ENCODE measurements around the gene FCRL1.

FCRL1 gene

DNA sequence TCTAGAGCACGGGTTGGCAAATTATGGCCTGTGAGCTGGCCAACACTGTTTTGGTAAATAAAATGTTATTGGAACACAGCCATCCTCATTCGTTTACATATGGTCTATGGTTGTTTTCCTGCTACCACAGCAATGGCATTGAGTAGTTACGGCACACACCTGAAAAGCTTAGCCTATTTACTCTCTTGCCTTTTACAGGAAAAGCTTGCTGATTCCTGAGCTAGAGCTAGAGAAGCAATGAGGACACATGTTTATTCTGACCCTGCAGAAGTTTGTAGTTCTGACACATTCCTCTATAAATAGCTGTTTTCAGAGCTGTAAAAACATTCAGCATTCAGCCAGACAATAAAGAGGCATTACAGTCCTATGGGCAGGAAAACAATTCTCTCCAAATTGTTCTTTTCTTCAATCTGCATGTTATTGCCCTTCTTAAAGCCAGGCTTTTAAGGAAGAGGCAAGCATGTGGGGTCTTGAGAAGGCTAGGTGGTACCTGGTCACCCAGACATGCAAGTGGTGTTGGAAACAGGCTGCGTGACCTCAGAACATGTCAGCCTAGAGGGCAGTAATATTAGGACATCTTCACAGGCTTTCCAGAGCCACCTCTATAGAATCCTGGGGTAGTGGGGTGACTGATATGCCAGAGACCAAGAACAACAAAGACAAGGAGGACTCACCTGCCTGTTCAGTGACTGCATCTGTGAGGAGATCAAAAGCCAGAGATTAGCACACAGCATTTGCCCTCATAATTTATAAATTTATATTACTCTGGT lies 44.6 kb downstream of the FCRL1 start:
- Histone ChIP-seq H3K9ac (ENCODE audit: low read length) (no peak overlapping the region), H2BK12ac (ENCODE audit: low read length) (no peak overlapping the region), H3K36me3 (ENCODE audit: control insufficient read depth in 1 of 2, insufficient read depth in 2 of 2, low read length in 2 of 2) (no peaks in the 10 kb centered on the region), H3K79me1 (ENCODE audit: low read length) (no peaks in the 10 kb centered on the region), H3K4me3 (ENCODE audit: low read depth, low read length) (no peak overlapping the region), H2BK5ac (ENCODE audit: low read depth, low read length, poor library complexity) (no peak overlapping the region), H3K79me2 (ENCODE audit: control insufficient read depth, insufficient read depth, low read length, poor library complexity) (no peaks in the 10 kb centered on the region), H3K27me3 (ENCODE audit: insufficient read depth, low read length) (no peaks in the 10 kb centered on the region), H4K91ac (ENCODE audit: low read depth, low read length) (no peak overlapping the region), H2AFZ (ENCODE audit: insufficient read depth, low read length, poor library complexity) (no peak overlapping the region), H2AK5ac (ENCODE audit: low read length) (no peak overlapping the region), H3K18ac (ENCODE audit: low read length) (no peak overlapping the region), H3K4me2 (ENCODE audit: low read length) (no peak overlapping the region), H3K23ac (ENCODE audit: low read length) (no peak overlapping the region), H2BK120ac (ENCODE audit: insufficient read depth, low read length, poor library complexity) (no peak overlapping the region), H3K4me1 (ENCODE audit: control insufficient read depth in 1 of 2, insufficient read depth in 2 of 2, low read length in 2 of 2) (no peaks in the 10 kb centered on the region), H3K14ac (ENCODE audit: low read length) (no peak overlapping the region), H3K4ac (ENCODE audit: low read depth, low read length) (no peak overlapping the region), H4K8ac (ENCODE audit: low read depth, low read length) (no peak overlapping the region), H3K9me3 (ENCODE audit: insufficient read depth, low read depth, low read length) (no peaks in the 10 kb centered on the region), H3K27ac (ENCODE audit: low read depth, low read length) (no peak overlapping the region), H4K12ac (ENCODE audit: low read depth, low read length) (no peak overlapping the region)
- DNase-seq = no peak
- WGBS (ENCODE audit: extremely low coverage, insufficient coverage, insufficient read length) = no CpG with 5 or more reads among the region's 4 CpGs

DNA sequence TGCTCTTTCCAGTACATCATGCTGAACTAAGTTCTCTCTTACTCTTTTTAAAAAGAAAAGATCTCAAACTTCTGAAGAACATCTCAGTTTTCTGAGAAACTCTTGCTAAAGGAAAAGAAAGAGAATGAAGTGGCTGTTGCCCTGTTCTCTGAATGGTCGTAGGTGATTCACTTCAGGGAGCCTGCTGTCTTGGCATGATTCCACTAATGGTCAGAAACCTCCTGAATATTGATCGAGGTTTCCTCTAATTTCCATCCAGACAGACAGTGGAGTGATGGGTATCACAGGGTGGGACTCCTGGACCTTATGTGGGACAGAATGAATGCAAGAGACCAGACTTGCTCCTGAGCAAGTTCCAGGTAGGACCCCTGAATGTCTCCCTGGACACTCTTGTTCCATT lies 45.5 kb downstream of the FCRL1 start:
- H3K79me1 ChIP-seq (ENCODE audit: low read length) = no peaks in the 10 kb centered on the region
- no peak overlapping the region for H4K12ac ChIP-seq (ENCODE audit: low read depth, low read length)
- no peak overlapping the region for H3K4me3 ChIP-seq (ENCODE audit: low read depth, low read length)
- no peaks in the 10 kb centered on the region for H3K36me3 ChIP-seq (ENCODE audit: control insufficient read depth in 1 of 2, insufficient read depth in 2 of 2, low read length in 2 of 2)
- no peak overlapping the region for H2BK12ac ChIP-seq (ENCODE audit: low read length)
- no peak overlapping the region for H3K4ac ChIP-seq (ENCODE audit: low read depth, low read length)
- no peak overlapping the region for H3K18ac ChIP-seq (ENCODE audit: low read length)
- no peaks in the 10 kb centered on the region for H3K4me1 ChIP-seq (ENCODE audit: control insufficient read depth in 1 of 2, insufficient read depth in 2 of 2, low read length in 2 of 2)
- no peaks in the 10 kb centered on the region for H3K27me3 ChIP-seq (ENCODE audit: insufficient read depth, low read length)
- no peak overlapping the region for H3K27ac ChIP-seq (ENCODE audit: low read depth, low read length)
- H4K91ac ChIP-seq (ENCODE audit: low read depth, low read length) = no peak overlapping the region
- H4K8ac ChIP-seq (ENCODE audit: low read depth, low read length) = no peak overlapping the region
- no peak overlapping the region for H3K4me2 ChIP-seq (ENCODE audit: low read length)
- no peak overlapping the region for H3K14ac ChIP-seq (ENCODE audit: low read length)
- H3K23ac ChIP-seq (ENCODE audit: low read length) = no peak overlapping the region
- no peak overlapping the region for H2AFZ ChIP-seq (ENCODE audit: insufficient read depth, low read length, poor library complexity)
- H3K9me3 ChIP-seq (ENCODE audit: insufficient read depth, low read depth, low read length) = no peaks in the 10 kb centered on the region
- no peak overlapping the region for H2AK5ac ChIP-seq (ENCODE audit: low read length)
- no peaks in the 10 kb centered on the region for H3K79me2 ChIP-seq (ENCODE audit: control insufficient read depth, insufficient read depth, low read length, poor library complexity)
- DNase-seq = no peak
- no peak overlapping the region for H3K9ac ChIP-seq (ENCODE audit: low read length)
- no peak overlapping the region for H2BK5ac ChIP-seq (ENCODE audit: low read depth, low read length, poor library complexity)
- H2BK120ac ChIP-seq (ENCODE audit: insufficient read depth, low read length, poor library complexity) = no peak overlapping the region
- no CpG with 5 or more reads among the region's 2 CpGs for WGBS (ENCODE audit: extremely low coverage, insufficient coverage, insufficient read length)

DNA sequence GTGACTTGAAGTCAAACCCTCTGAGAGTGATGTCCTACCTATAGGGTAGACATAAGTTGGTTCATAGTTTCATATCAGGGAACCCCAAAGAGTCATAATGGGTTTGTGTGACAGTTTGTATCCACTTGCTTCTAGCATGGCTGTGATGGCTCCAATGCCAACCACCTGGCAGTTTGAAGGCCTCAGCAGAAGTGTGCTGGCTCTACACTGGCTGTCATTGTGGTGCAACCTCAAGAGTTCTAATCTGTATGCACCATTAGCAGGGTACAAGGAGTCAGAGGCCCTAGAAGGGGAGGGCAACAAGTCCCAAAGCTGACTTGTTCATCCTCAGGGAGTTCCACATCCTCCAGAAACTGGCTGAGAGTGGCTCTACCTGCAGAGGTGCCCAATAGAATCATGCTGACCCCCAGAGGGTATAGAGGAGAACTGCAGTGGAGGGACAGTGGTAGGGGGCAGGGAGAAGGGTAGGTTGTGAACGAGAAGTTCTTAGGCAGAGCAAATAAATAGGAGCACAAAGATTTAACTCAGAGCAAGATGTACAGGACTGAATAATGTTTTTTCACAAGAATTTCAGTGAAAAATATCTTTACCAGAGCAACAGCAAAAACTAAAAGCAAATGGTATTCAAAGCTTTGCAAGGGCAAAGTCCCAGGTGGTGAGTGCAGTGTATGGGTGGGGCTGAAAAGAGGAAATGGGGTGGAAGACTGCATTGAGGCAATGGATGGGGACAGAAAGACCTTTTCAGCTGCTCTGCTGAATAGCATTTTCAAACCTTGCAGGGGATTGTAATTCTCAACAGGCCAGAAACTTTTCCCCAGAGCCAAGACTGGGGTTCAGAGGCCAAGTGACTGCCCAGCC lies 46.2 kb downstream of the FCRL1 start:
- no peak overlapping the region for H3K9ac ChIP-seq (ENCODE audit: low read length)
- no peak overlapping the region for H3K4ac ChIP-seq (ENCODE audit: low read depth, low read length)
- H2AK5ac ChIP-seq (ENCODE audit: low read length) = no peak overlapping the region
- no peaks in the 10 kb centered on the region for H3K9me3 ChIP-seq (ENCODE audit: insufficient read depth, low read depth, low read length)
- no peak overlapping the region for H2BK120ac ChIP-seq (ENCODE audit: insufficient read depth, low read length, poor library complexity)
- WGBS (ENCODE audit: extremely low coverage, insufficient coverage, insufficient read length) = no CpG with 5 or more reads among the region's 1 CpG
- H3K36me3 ChIP-seq (ENCODE audit: control insufficient read depth in 1 of 2, insufficient read depth in 2 of 2, low read length in 2 of 2) = no peaks in the 10 kb centered on the region
- H3K4me1 ChIP-seq (ENCODE audit: control insufficient read depth in 1 of 2, insufficient read depth in 2 of 2, low read length in 2 of 2) = no peaks in the 10 kb centered on the region
- no peak overlapping the region for H4K12ac ChIP-seq (ENCODE audit: low read depth, low read length)
- no peaks in the 10 kb centered on the region for H3K79me1 ChIP-seq (ENCODE audit: low read length)
- no peak overlapping the region for H2AFZ ChIP-seq (ENCODE audit: insufficient read depth, low read length, poor library complexity)
- H3K4me3 ChIP-seq (ENCODE audit: low read depth, low read length) = no peak overlapping the region
- H3K4me2 ChIP-seq (ENCODE audit: low read length) = no peak overlapping the region
- no peaks in the 10 kb centered on the region for H3K27me3 ChIP-seq (ENCODE audit: insufficient read depth, low read length)
- no peak overlapping the region for H3K27ac ChIP-seq (ENCODE audit: low read depth, low read length)
- no peak overlapping the region for H3K14ac ChIP-seq (ENCODE audit: low read length)
- no peak overlapping the region for H3K23ac ChIP-seq (ENCODE audit: low read length)
- H2BK5ac ChIP-seq (ENCODE audit: low read depth, low read length, poor library complexity) = no peak overlapping the region
- H3K79me2 ChIP-seq (ENCODE audit: control insufficient read depth, insufficient read depth, low read length, poor library complexity) = no peaks in the 10 kb centered on the region
- no peak for DNase-seq
- H3K18ac ChIP-seq (ENCODE audit: low read length) = no peak overlapping the region
- H4K91ac ChIP-seq (ENCODE audit: low read depth, low read length) = no peak overlapping the region
- no peak overlapping the region for H4K8ac ChIP-seq (ENCODE audit: low read depth, low read length)
- H2BK12ac ChIP-seq (ENCODE audit: low read length) = no peak overlapping the region

DNA sequence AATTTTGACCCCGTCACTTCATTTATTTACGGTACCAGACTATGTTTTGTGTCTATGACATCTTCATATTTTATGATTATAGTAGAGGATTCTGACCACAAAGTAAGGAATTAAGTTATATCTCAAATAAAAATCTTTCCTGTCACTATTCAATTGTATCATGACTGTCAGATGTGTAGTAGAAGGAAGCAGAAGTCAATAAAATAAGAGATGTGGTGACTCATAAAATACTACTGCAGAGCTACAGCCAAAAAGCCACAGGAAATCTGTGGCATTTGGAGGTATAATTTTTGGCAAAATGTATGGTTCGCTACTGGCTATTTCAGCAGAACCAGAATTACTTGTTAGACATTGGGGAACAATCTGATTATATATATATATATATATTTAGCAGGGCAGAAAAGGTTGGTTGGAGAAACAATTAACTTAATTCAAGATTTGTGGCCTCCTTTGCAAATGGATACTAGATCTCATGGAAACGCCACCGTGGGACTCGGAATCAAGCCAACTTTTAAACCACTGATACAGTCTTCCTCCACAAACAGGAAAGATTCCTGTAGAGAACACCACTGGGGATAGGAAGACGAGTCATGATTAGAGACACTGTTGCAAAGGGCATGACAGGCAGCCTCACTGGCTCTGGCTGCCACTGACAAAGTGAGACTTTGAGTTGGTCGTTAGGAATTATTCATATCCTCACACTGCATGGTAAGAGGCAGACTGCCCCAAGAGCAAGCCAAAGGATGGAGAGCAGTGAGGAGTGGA lies 48.1 kb downstream of the FCRL1 start:
- Histone ChIP-seq H3K4me3 (ENCODE audit: low read depth, low read length) (no peak overlapping the region), H4K8ac (ENCODE audit: low read depth, low read length) (no peak overlapping the region), H3K4ac (ENCODE audit: low read depth, low read length) (no peak overlapping the region), H3K18ac (ENCODE audit: low read length) (no peak overlapping the region), H3K4me1 (ENCODE audit: control insufficient read depth in 1 of 2, insufficient read depth in 2 of 2, low read length in 2 of 2) (no peaks in the 10 kb centered on the region), H3K9ac (ENCODE audit: low read length) (no peak overlapping the region), H3K4me2 (ENCODE audit: low read length) (no peak overlapping the region), H4K91ac (ENCODE audit: low read depth, low read length) (no peak overlapping the region), H3K14ac (ENCODE audit: low read length) (no peak overlapping the region), H2BK120ac (ENCODE audit: insufficient read depth, low read length, poor library complexity) (no peak overlapping the region), H3K23ac (ENCODE audit: low read length) (no peak overlapping the region), H2BK12ac (ENCODE audit: low read length) (no peak overlapping the region), H3K36me3 (ENCODE audit: control insufficient read depth in 1 of 2, insufficient read depth in 2 of 2, low read length in 2 of 2) (no peaks in the 10 kb centered on the region), H3K27ac (ENCODE audit: low read depth, low read length) (no peak overlapping the region), H2BK5ac (ENCODE audit: low read depth, low read length, poor library complexity) (no peak overlapping the region), H2AK5ac (ENCODE audit: low read length) (no peak overlapping the region), H4K12ac (ENCODE audit: low read depth, low read length) (no peak overlapping the region), H3K27me3 (ENCODE audit: insufficient read depth, low read length) (no peaks in the 10 kb centered on the region), H3K79me2 (ENCODE audit: control insufficient read depth, insufficient read depth, low read length, poor library complexity) (no peaks in the 10 kb centered on the region), H3K79me1 (ENCODE audit: low read length) (no peaks in the 10 kb centered on the region), H3K9me3 (ENCODE audit: insufficient read depth, low read depth, low read length) (no peaks in the 10 kb centered on the region), H2AFZ (ENCODE audit: insufficient read depth, low read length, poor library complexity) (no peak overlapping the region)
- no peak for DNase-seq
- WGBS (ENCODE audit: extremely low coverage, insufficient coverage, insufficient read length) = no CpG with 5 or more reads among the region's 8 CpGs
